HG02852 (cell line): Measurements from ENCODE around the gene ZDHHC4.

ENCODE experiments used
- ATAC-seq: cut with Tn5 transposase; IDR thresholded peaks from one replicate; pipeline ENCODE4 v1.9.1; 2021; ENCODE audit warnings: mild to moderate bottlenecking, moderate library complexity; ENCODE audit not compliant: unreplicated experiment

Gene ZDHHC4

DNA sequence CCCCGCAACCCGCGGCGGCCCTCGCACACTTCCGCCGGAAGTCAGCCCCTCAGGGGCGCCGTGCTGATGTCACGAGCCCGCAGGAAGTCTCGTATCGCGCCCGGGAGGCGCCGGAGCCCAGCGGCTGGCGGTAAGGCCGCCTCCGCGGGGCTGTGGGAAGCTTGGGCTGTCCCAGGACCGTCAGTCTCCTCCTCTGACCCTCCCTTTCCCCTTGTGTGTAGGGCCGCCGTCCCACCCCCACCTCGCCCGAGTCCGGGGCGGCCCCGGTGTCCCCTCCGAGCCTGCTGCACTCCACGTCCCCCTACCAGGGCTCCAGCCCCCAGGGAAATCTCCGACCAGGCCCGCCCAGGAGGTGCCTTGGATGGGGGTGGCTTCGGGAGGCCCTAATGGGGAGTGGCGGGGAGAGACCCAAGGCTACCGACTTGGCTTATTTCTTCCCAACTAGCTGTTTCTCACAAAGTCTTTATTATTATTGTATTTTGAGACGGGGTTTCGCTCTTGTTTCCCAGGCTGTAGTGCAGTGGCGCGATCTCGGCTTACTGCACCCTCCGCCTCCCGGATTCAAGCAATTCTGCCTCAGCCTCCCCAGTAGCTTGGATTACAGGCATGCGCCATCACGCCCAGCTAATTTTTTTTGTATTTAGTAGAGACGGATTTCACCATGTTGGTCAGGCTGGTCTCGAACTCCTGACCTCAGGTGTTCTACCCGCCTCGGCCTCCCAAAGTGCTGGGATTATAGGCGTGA lies at the start of gene ZDHHC4:
Gene ZDHHC4 (plus strand): TSS at position 86 of the 745 bp plus-strand sequence. CDS start 3,108 bp downstream, outside the sequence.
- ATAC-seq = peak; percentile 98

DNA sequence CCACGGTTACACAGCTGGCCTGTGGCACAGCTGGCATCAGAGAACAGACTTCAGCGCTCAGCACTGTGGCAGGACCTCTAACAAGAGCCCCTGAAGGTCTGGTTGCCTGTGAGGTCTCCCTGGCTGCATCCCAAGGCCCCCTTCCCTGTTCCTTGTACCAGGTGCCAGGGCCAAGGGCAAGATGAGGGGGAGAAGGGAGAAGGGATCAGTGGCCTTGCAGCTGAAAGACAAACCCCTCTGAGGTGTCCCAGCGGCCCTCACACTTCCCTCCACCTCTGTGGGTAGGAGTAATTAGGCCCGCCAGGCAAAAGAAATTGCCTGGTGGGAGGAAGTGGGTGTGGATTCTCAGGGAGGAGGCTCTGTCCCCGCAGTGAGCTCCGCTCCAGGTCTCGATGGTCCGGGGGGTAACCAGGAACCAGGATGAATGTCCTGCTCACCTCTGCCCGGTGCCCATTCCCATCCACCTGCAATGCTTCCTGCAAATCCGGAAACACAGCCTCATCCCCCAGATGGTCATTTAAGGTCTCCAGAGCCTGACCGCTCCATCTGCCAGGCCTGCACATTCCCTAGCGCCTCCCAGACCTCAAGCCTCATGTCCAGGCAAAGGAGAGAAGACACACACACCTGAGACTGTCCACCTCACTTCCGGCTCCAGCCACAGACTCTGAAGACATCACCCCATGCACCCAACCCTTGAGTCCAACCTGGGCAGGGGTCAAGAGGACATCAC lies 48.7 kb upstream of the ZDHHC4 start:
- no peak for ATAC-seq

DNA sequence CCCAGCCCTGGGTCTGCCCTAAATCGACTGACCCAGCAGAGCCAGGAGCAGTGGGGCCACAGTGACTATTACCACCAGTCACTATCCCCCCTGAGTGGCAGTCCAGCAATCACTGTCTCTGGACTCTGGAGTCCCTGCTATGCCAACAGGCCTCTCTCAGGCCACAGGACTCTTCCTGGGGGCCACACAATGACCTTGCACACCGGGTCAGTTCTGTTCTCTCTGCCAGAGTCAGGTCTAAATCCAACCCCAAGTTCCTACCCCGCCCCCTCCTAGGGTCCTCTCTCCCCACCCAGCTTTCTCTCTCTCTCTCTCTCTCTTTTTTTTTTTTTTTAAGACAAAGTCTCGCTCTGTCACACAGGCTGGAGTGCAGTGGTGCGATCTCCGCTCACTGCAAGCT lies 47.6 kb upstream of the ZDHHC4 start:
- no peak for ATAC-seq

DNA sequence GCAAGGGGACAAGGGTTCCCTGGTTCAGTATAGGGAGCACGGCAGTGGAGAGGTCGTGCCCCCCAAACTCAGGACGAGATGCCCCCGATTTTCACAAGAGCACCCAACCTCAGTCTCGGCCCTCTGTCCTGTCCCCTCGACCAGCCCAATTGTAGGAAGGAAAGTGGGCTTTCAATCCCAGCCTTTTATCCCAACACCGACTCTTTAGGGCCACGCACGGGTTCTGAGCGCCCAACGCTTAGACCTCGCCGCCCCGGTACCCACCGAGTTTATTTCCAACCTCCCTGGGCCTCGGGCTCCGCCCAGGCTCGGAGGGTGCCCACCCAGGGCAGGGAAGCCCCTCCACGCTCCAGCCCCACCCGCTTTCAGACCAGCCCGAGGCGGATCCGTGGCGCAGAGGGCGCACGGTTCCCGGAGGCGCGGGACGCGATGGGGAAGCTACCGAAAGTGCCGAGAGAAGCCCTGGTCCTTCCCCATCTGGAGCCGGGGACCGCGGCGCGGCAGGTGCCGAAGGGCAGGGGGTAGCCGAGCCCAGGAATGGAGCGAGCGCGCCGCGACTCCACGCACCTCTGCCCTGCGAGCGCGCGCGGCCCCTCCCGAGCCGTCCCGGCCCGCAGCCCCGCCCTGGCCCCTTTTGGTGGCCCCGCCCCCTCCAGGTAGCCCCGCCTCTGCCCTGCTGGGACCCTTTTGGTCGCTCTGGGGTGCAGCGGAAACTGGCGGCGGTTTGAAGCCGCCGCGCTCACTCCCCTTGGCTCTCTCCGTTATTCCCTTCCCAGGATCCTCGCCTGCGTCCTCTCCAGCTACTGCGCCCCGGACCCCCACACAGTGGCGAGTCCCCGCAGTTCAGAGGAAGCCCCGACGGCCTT lies 46.4 kb upstream of the ZDHHC4 start:
- no peak for ATAC-seq

DNA sequence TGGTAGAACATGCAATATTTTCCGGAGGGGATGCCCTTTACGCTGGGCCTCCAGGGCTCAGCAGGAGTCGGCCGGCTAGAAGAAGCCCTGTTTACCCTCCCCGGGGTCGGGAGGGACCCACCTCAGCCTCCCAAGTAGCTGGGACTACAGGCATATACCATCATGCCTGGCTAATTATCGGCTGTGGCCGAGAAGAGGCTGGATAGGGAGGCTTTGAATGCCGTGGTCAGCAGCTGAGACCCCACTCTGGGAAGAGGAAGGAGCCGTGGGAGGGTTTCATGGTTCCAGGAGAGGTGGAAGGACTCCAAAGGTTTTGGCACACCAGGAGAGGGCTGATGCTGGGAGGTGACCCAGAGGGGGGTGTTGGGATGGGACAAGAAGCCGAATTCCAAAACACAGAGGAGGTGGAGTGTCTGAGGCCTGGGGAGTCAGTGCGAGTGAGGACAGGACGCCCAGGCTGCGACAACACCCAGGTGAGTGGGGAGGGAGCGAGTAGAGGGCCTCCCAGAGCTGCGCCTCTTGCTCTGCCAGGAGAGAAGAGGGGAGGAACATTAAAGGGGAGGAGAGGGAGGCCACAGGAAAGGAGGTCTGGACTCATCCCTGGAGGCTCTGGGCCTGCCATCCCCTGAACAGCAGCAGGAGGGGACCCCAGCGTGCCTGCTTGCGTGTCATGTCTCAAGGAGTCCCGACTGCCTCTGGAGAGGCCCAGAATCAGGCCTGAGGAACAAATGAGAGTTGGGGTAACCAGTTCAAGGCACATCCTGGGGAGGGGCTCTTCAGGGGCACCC lies 45.6 kb upstream of the ZDHHC4 start:
- ATAC-seq = no peak

DNA sequence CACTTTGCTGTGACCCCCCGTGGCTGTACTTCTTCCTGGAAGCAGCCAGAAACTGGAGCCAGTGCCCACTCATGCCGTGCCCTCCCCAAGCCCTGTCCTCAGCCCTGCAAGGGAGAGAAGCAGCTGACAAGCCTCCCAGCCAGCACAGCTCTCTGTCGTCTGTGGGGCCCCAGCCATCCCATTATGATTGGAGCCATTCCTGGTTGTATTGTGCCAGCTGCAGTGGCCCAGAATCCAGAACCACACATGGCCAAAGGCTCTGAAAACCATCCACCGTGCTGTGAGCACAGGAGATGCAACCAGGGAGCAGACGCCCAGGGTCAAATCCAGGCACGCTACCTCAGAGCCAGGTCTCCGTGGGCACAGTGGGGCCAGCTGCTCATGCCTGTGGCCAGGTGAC lies 44.7 kb upstream of the ZDHHC4 start:
- no peak for ATAC-seq

DNA sequence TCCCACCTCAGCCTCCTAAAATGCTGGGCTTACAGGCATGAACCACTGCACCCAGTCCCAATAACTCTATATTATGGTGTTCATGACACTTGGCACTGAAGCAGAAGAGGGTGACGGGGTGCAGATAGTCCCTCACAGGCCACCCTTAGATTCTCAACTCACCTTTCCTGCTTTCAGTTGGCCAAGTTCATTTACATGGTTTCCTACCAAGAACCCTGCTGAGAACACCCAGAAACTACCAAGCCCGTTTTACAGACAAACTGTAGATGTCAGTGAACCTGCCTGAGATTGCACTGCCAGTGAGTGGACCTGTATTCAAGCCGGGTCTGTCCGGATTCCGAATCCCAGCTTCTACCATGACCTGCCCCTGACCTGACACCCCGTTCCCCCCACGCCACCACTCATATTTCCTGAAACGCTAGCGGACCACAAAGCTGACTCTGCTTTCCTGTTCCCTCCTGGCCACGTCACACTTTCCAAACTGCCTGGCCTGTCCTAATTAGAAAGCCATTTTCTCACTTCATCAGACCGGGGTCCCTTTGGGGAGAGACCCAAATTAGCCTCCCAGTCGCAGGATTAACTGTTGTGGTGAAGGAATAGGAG lies 43.3 kb upstream of the ZDHHC4 start:
- no peak for ATAC-seq

DNA sequence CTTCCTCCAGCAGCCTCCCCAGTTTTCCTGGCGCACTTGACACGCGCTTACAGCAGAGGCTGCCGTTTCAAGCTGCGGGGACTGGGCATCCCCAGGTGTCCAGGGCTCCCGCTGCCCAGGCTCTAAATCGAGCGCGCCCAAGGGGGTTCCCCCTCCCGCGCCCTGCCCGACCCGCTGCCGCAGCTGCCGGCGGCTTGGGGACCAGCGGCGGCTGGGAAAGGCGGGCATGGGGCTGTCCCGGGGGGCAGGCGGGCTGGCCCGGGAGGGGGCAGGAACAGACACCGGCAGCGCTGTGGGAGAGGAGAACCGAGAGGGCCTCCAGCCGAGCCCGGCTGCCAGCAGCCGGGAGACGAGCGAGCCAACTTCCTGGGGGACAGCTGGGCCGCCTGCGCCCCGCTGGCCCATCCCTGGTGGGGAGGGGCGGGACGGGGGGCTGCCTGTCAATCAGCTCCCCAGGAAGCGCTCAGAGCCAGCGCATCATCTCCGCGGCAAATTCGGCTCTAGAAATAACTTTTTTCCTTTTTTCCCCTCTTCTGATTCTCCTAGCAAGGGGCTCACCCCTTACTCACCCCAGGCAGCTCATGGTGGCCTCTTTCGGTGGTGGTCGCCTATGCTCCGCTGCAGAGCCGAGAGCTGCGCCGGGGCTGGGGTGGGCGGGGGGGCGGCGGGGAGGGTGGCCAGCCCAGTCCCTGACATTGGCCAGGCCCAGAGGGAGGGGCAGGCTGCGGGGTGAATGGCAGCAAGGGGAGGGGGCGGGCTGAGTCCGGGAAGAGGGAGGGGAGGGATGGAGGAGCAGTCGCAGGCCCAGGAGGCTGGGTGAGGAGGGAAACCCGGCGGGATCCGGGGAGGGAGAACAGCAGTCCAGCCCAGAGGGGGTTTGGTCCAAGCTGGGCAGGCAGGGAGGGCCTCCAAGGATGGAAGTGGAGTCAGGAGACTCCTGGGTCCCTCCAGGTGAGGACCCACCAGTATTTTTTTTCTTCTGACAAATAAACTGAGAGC lies 40.7 kb upstream of the ZDHHC4 start:
- no peak for ATAC-seq

DNA sequence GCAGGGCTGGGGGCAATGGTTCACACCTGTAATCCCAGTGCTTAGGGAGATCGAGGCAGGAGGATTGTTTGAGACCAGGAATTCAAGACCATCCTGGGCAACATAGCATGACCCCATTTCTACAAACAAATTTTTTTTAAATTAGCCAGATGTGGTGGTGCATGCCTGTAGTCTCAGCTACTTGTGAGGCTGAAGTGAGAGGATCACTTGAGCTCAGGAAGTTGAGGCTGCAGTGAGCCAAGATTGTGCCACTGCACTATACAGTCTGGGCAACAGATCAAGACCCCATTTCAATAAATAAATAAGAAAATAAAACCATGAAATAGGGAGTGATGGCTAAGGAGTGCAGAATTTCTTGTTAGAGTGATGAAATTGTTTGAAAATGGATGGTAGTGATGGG lies 34.9 kb upstream of the ZDHHC4 start:
- no peak for ATAC-seq

DNA sequence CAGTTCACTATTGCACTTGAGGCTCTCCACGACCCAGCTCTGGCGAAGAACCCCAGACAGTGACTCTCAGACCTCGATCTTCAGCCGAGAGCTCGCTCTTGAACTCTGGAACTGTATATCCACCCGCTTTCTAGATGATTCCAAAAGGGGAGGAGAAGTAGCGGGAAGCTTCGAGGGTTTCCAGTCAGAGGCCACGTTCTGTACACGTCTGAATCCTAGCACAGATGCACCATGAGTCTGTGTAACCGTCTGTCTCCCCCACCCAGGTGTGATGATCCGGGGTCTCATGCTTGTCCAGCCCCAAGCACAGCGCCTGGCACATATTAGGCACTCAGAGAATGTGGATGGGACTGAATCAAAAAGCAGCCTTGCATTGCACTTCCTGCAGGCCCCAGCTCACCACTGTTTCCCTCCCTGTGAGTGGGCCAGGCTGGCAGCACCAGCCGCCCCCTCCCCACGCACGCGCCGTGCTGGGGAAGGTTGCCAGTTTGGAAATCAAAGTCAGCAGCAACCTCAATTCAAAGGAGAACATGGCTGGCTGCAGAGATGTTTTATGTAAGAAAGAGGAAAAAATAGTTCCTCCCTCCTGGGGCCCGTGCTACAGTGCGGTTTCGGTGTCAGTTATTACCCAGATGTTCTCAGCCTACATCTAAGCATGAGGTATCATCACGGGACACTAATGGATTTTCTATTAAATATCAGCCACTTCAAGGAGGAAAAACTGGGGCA lies 31.7 kb upstream of the ZDHHC4 start:
- ATAC-seq = no peak

DNA sequence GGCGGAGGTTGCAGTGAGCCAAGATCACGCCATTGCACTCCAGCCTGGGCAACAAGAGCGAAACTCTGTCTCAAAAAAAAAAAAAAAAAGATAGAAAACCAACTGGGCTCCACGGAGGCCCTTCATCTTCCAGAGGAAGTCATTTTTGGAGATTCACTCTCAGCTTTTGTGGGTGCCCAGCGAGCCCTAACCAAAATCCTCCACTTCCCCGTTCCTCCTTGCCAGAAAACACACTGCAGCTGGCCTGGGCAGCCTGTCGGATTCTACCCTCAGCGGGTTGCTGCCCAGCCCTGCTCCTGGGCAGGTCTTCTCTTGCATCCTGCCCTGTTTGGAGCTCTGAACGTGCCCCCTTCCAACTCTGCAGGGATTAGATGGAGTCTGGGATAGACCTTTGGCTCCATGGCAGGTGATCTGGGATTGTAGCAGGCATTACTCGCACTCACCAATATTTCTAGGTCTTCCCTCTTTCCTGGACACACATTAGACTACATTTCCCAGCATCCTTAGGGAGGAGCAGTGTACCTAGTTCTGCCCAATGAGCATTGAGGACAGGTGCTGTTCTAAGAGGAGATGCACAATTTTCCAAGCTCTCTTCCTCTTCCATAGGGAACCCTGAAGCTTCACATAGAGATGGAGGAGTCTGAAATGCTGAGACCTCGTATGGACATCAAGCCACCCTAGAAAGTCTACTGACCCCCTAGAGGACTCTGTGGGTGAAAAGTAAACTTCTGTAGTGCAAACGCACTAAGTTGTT lies 30.6 kb upstream of the ZDHHC4 start:
- ATAC-seq = no peak

DNA sequence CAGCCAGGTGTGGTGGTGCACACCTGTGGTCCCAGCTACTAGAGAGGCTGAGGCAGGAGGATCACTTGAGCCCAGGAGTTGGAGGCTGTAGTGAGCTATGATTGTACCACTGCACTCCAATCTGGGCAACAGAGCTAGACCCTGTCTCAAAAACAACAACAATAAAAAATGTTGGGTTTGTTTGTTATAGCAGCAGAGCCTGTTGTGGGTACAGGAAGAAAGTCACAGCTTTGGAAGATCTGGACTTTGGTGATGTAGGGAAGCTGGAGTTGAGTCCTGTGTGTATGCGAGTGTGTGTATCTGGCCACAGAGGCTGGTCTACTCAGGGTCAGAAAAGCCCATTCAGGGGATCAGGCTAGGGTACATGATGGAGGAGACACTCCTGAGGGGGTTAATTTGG lies 29.9 kb upstream of the ZDHHC4 start:
- ATAC-seq = no peak

DNA sequence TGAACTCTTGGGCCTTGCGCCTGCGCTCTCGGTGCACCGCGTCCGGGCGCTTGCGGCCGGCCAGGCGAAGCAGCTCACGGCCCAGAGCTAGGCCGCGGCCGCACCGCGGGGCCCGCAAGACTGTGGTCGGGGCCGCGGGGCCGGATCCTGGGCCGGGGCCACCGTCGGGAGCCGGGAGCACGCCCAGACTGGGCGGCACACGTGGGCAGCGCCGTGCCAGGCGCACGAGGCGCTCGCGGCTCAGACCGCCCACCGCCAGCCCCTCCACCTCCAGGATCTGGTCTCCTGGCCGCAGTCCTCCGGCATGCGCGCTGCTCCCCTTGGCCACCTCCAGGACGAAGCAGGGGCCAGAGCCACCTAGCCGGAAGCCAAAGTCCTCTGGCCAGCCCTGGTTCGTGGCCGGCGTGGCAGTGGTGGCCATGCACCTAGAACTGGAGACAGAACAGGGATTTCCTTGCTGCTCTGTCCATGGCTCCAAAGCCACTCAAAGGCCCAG lies 26.2 kb upstream of the ZDHHC4 start, which contains the start of gene GRID2IP:
Gene GRID2IP (minus strand): TSS at position 446 of the 496 bp plus-strand sequence. CDS start 25 bp downstream, at position 421.
- ATAC-seq = no peak

DNA sequence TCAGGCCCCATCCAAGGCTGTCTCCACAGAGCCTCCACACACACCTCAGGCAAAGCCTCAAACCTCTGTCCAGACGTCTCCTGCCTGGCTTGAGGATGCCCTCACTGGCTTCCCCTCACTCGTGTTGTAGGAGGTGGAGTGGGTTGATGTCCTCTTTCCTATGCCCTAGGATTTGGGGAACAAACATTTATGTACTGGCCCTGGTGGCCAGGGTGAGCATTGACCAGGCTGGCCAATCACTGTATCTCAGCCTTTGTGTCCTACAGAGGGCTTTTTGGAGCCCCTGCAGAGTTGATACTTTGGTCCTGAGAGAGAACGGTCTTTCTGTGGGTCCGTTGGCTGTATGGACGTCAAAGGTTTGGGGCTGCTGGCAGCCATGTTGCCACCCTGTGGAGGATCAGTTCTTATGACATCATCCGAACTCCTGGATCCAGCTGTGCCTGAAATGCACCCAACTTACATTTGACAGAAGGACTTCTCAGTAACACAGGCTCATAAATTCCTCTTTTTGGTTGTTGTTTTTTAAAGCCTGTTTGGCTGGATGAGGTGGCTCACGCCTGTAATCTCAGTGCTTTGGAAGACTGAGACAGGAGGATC lies 23.7 kb upstream of the ZDHHC4 start:
- no peak for ATAC-seq

DNA sequence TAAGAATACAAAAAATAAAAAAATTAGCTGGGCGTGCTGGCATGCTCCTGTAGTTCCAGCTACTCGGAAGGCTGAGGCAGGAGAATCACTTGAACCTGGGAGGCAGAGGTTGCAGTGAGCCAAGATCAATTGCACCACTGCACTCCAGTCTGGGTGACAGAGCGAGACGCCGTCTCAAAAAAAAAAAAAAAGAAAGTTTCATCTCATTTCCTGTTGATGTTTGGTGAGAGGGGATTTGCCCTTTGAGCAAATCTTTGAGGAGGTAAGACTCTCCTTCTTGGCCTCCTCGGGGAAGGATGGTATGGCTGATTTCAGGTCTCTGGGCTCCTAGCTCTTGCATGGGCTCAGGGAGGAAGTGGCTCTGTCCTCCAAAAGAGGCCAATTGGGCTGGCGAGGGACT lies 22.4 kb upstream of the ZDHHC4 start:
- ATAC-seq = no peak

DNA sequence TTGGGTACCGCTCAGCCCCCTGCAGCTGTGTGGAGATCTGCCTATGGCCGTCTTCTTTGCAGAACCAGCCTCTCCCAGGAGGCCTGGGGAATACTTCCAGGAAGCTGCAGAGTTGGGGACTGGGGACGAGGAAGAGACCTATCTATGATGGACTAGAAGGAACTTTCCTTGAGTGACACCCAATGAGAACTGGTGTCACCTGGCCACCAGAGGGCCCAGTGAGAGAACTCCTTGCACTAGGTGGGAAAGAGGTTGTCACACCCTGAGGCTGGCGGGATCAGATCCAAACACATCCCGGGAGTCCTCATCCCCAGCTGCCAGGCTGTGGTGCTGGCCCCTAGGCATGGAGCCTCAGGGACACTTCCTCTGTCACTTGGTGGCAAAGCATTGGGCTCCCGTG lies 21.1 kb upstream of the ZDHHC4 start:
- ATAC-seq = no peak

DNA sequence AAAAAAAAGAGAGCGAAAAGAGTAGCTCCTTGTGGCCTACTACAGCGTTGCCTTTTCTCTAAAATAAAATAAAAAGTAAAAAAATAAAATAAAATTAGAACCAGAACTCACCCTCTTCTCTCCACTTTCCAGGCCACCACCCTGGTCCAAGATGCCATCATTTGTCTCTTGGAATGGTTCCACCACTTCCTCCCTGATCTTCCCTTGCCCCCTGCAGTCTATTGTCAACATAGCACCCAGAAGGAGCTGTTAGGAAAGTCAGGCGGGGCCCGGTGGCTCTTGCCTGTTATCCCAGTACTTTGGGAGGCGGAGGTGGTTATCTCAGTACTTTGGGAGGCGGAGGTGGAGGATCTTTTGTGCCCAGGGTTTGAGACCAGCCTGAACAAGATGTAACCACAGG lies 18.4 kb upstream of the ZDHHC4 start:
- no peak for ATAC-seq
